Measurements from ENCODE around the gene C12orf57. TPM values are rescaled to one million over a fixed set of nuclear protein-coding genes. Genes with fewer than 3 reads are reported as not detected.

C12orf57 gene
- total and polyA plus RNA-seq, 2 experiments from 2014 or later = 208 to 260 TPM

- Histone ChIP-seq H3K36me3 (peaks cover 12% of the 10 kb centered on the region), H3K4me1 (ENCODE audit: low read depth) (peaks cover 8% of the 10 kb centered on the region), H3K9me3 (ENCODE audit: low read depth) (no peaks in the 10 kb centered on the region), H3K27me3 (no peaks in the 10 kb centered on the region), H3K27ac (peak overlapping the region; percentile 79), H3K4me3 (peak overlapping the region; percentile 76)
- DNase-seq (ENCODE audit: low read depth in 1 of 2, low spot score in 1 of 2) = no peak
- no peak for TF ChIP-seq CTCF (IDR thresholded peaks at IDR 0.05; ENCODE audit: low read depth, low read length)
Measured at GRCh38 chr12:6938353-6939190, 5.2 kb upstream of the C12orf57 start.

- Histone ChIP-seq H3K4me1 (ENCODE audit: low read depth) (peaks cover 8% of the 10 kb centered on the region), H3K9me3 (ENCODE audit: low read depth) (no peaks in the 10 kb centered on the region), H3K4me3 (no peak overlapping the region), H3K27ac (peak overlapping the region; percentile 79), H3K36me3 (peaks cover 6% of the 10 kb centered on the region), H3K27me3 (no peaks in the 10 kb centered on the region)
- no peak for TF ChIP-seq CTCF (IDR thresholded peaks at IDR 0.05; ENCODE audit: low read depth, low read length)
- DNase-seq (ENCODE audit: low read depth in 1 of 2, low spot score in 1 of 2) = no peak
Measured at GRCh38 chr12:6939191-6939540, 4.7 kb upstream of the C12orf57 start.

GRCh38 chr12:6941267-6941666 lies 2.6 kb upstream of the C12orf57 start:
- TF ChIP-seq CTCF (IDR thresholded peaks at IDR 0.05; ENCODE audit: low read depth, low read length) = no peak
- Histone ChIP-seq H3K36me3 (no peaks in the 10 kb centered on the region), H3K4me1 (ENCODE audit: low read depth) (peaks cover 8% of the 10 kb centered on the region), H3K27ac (no peak overlapping the region), H3K9me3 (ENCODE audit: low read depth) (no peaks in the 10 kb centered on the region), H3K27me3 (no peaks in the 10 kb centered on the region), H3K4me3 (no peak overlapping the region)
- DNase-seq (ENCODE audit: low read depth in 1 of 2, low spot score in 1 of 2) = no peak

- peaks cover 8% of the 10 kb centered on the region for H3K4me1 ChIP-seq (ENCODE audit: low read depth)
Measured at GRCh38 chr12:6941782-6942181, 2.0 kb upstream of the C12orf57 start.

GRCh38 chr12:6942331-6942665 lies 1.5 kb upstream of the C12orf57 start:
- no peak overlapping the region for H3K4me3 ChIP-seq
- DNase-seq (ENCODE audit: low read depth in 1 of 2, low spot score in 1 of 2) = peak in 1 of 2 donors; percentile 7
- no peak for TF ChIP-seq CTCF (IDR thresholded peaks at IDR 0.05; ENCODE audit: low read depth, low read length)
- peak overlapping the region; percentile 98 for H3K27ac ChIP-seq
- H3K27me3 ChIP-seq = no peaks in the 10 kb centered on the region
- peaks cover 8% of the 10 kb centered on the region for H3K4me1 ChIP-seq (ENCODE audit: low read depth)
- H3K9me3 ChIP-seq (ENCODE audit: low read depth) = no peaks in the 10 kb centered on the region
- no peaks in the 10 kb centered on the region for H3K36me3 ChIP-seq

More at GRCh38 chr12:6941782-6942181, 2.0 kb upstream of the C12orf57 start:
- no peak overlapping the region for H3K27ac ChIP-seq
- no peaks in the 10 kb centered on the region for H3K9me3 ChIP-seq (ENCODE audit: low read depth)
- no peak for TF ChIP-seq CTCF (IDR thresholded peaks at IDR 0.05; ENCODE audit: low read depth, low read length)
- H3K4me3 ChIP-seq = no peak overlapping the region
- H3K27me3 ChIP-seq = no peaks in the 10 kb centered on the region
- H3K36me3 ChIP-seq = no peaks in the 10 kb centered on the region
- no peak for DNase-seq (ENCODE audit: low read depth in 1 of 2, low spot score in 1 of 2)
